B cell (primary cell): Measurements from ENCODE around the gene FAM72B. TPM values are rescaled to one million over a fixed set of nuclear protein-coding genes. Genes with fewer than 3 reads are reported as not detected.
"Not testable (repeated sequence)": the region's sequence is repeated elsewhere in the genome, so short reads cannot be mapped to it uniquely, and the experiment has no call there.

Experiments
- ATAC-seq: fragments of 200-7000 bp; cut with Tn5 transposase; one replicate; pipeline ENCODE4 v1.10.0; 2021; ENCODE audit warnings: low read depth, mild to moderate bottlenecking, moderate number of reproducible peaks, moderate library complexity
- CTCF ChIA-PET: fragments of 350-600 bp; sonication (Branson Sonifier 250); formaldehyde crosslinking; loops from one replicate; lab custom pipeline; 2021; ENCODE audit warnings: antibody characterized with exemption, inconsistent platforms; lab: Charles Lee
- POLR2A ChIA-PET: fragments of 350-600 bp; sonication (Branson Sonifier 250); formaldehyde crosslinking; loops from one replicate; lab custom pipeline; 2021; ENCODE audit warnings: antibody characterized with exemption; lab: Charles Lee
- DNase-seq: peaks from one replicate; pipeline ENCODE4 v3.0.0; 2013
- H2AFZ ChIP-seq: 2 replicates; pipeline ENCODE4 v1.6.1; 2012; ENCODE audit warnings: mild to moderate bottlenecking, low read depth, low read length; ENCODE audit not compliant: insufficient read depth, poor library complexity, severe bottlenecking
- H3K27ac ChIP-seq, 2 donors: 1 replicate in 1 of 2; 2 replicates in 1 of 2; pipeline ENCODE4 v1.5.1; 2012 to 2013; ENCODE audit warnings: low read length in 2 of 2, mild to moderate bottlenecking in 2 of 2, moderate library complexity in 1 of 2
- H3K27me3 ChIP-seq, 4 experiments: fragments of 200-600 bp in 1 of 4; sonication (generic) in 1 of 4; replicated peaks in 1 of 4; 1 replicate in 2 of 4; 2 replicates in 2 of 4; pipeline versions ENCODE4 v1.6.1 to v1.7.0; 2013 to 2016; ENCODE audit warnings: low read length in 3 of 4, mild to moderate bottlenecking in 2 of 4, mixed read lengths in 1 of 4, moderate library complexity in 1 of 4; ENCODE audit not compliant: insufficient read depth in 4 of 4, control insufficient read depth in 3 of 4; ENCODE audit errors: control extremely low read depth in 1 of 4
- H3K36me3 ChIP-seq, 2 experiments: replicated peaks in 1 of 2; 1 replicate in 1 of 2; 2 replicates in 1 of 2; pipeline versions ENCODE4 v1.6.1 to v1.7.1; 2013; ENCODE audit warnings: low read length in 1 of 2; ENCODE audit not compliant: insufficient read depth in 2 of 2, control insufficient read depth in 1 of 2; ENCODE audit errors: control extremely low read depth in 1 of 2, extremely low read depth in 1 of 2
- H3K4me1 ChIP-seq, 2 donors: fragments of 200-600 bp in 1 of 2; sonication (generic) in 1 of 2; 1 replicate in 1 of 2; 2 replicates in 1 of 2; pipeline versions ENCODE4 v1.5.1 to v1.6.1; 2013 to 2017; ENCODE audit warnings: low read length in 2 of 2; ENCODE audit not compliant: control insufficient read depth in 2 of 2, insufficient read depth in 2 of 2
- H3K4me2 ChIP-seq: replicated peaks from 2 replicates; pipeline ENCODE3; 2012; ENCODE audit warnings: mild to moderate bottlenecking, low read depth, low read length; ENCODE audit not compliant: poor library complexity, severe bottlenecking
- H3K4me3 ChIP-seq, 5 experiments: fragments of 200-600 bp in 1 of 5; sonication (generic) in 1 of 5; 1 replicate in 3 of 5; 2 replicates in 2 of 5; pipeline versions ENCODE4 v1.5.1 to v1.7.0; 2011 to 2016; ENCODE audit warnings: low read length in 4 of 5, mild to moderate bottlenecking in 4 of 5, low read depth in 2 of 5, control low read depth in 1 of 5, moderate library complexity in 1 of 5; ENCODE audit not compliant: insufficient read depth in 1 of 5; ENCODE audit errors: control extremely low read depth in 1 of 5, extremely low read depth in 1 of 5
- H3K79me2 ChIP-seq: fragments of 200-600 bp; sonication (generic); one replicate; pipeline ENCODE4 v1.6.0; 2016; ENCODE audit warnings: low read length; ENCODE audit not compliant: control insufficient read depth, insufficient read depth
- H3K9ac ChIP-seq: fragments of 200-600 bp; sonication (generic); 2 replicates; pipeline ENCODE4 v1.6.1; 2017; ENCODE audit warnings: mild to moderate bottlenecking, low read length, moderate library complexity
- H3K9me3 ChIP-seq, 3 donors: one replicate each; pipeline versions ENCODE4 v1.6.1 to v1.7.1; 2013; ENCODE audit warnings: low read length in 2 of 3; ENCODE audit not compliant: control insufficient read depth in 2 of 3, insufficient read depth in 1 of 3; ENCODE audit errors: control extremely low read depth in 1 of 3
- H4K20me1 ChIP-seq: 2 replicates; pipeline ENCODE4 v1.6.0; 2012; ENCODE audit warnings: mild to moderate bottlenecking, low read length; ENCODE audit not compliant: insufficient read depth, control insufficient read depth, poor library complexity, severe bottlenecking
- H3K27ac Mint-ChIP-seq: one replicate; pipeline ENCODE4 v1.8.0; 2021; ENCODE audit warnings: mixed read lengths
- H3K27me3 Mint-ChIP-seq: one replicate; pipeline ENCODE4 v1.8.0; 2021; ENCODE audit warnings: mixed read lengths
- H3K4me1 Mint-ChIP-seq: one replicate; pipeline ENCODE4 v1.8.0; 2021; ENCODE audit warnings: mixed read lengths
- H3K4me3 Mint-ChIP-seq: one replicate; pipeline ENCODE4 v1.8.0; 2021; ENCODE audit warnings: mixed read lengths
- H3K9me3 Mint-ChIP-seq: one replicate; pipeline ENCODE4 v1.8.0; 2022; ENCODE audit warnings: mixed read lengths; ENCODE audit not compliant: insufficient read depth
- WGBS: methylation state at CpG from one replicate; pipeline ENCODE4 v1.1.5; 2013; ENCODE audit warnings: missing lambda C conversion rate; ENCODE audit not compliant: insufficient coverage; 5-methylcytosine and 5-hydroxymethylcytosine counted together
- intact Hi-C: fragments of 100-400 bp; cut with micrococcal nuclease; formaldehyde crosslinking; loops from one replicate; pipeline ENCODE4 v1.10.0; 2022
- polyA plus RNA-seq: library from polyadenylated mRNA; depleted of rRNA; stranded (reverse); fragments of >200 nt; gene quantifications from 2 replicates; pipeline ENCODE4 v1.2.3, GENCODE V29; 2012
- total RNA-seq, 2 donors: library from RNA; stranded (reverse); fragments of 120-200 nt in 1 of 2; gene quantifications; 1 replicate in 1 of 2; 2 replicates in 1 of 2; pipeline versions ENCODE4 v1.2.3 to v1.2.4, GENCODE V29; 2013 to 2022

FAM72B gene
- total and polyA plus RNA-seq, 2 donors (not counting 1 experiment from before 2014, with no cell fraction given), result 0.45 to 0.62 TPM

DNA sequence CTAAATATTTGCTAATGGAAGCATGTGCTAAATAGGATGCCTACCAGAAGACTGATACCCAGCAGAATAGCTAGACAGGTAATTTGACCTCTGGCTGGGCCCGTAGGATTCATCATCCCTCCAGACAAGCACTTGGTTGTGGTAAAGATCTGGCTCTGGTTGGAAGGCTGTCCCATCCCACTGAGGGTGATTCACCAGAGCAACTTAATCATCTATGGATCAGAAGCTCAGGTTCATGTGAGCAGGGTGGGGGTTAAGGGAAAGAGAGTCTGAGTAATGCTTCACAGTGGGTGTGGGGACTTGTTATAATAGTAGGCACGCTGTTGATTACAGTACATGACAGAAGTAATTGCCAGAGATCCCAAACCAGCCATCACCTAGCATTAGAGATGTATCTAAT is 26.5 kb downstream of the FAM72B start:
- H4K20me1 ChIP-seq, H3K27me3 ChIP-seq, H2AFZ ChIP-seq, CTCF ChIA-PET, DNase-seq, H3K79me2 ChIP-seq, H3K4me1 Mint-ChIP-seq, H3K4me3 ChIP-seq, H3K27me3 Mint-ChIP-seq, H3K4me2 ChIP-seq, intact Hi-C loops, H3K9me3 ChIP-seq, H3K9me3 Mint-ChIP-seq, H3K27ac ChIP-seq, POLR2A ChIA-PET, H3K27ac Mint-ChIP-seq, H3K9ac ChIP-seq, H3K36me3 ChIP-seq, H3K4me1 ChIP-seq, H3K4me3 Mint-ChIP-seq, ATAC-seq: not testable (repeated sequence)
- no CpG with 5 or more reads among the region's 2 CpGs for WGBS

DNA sequence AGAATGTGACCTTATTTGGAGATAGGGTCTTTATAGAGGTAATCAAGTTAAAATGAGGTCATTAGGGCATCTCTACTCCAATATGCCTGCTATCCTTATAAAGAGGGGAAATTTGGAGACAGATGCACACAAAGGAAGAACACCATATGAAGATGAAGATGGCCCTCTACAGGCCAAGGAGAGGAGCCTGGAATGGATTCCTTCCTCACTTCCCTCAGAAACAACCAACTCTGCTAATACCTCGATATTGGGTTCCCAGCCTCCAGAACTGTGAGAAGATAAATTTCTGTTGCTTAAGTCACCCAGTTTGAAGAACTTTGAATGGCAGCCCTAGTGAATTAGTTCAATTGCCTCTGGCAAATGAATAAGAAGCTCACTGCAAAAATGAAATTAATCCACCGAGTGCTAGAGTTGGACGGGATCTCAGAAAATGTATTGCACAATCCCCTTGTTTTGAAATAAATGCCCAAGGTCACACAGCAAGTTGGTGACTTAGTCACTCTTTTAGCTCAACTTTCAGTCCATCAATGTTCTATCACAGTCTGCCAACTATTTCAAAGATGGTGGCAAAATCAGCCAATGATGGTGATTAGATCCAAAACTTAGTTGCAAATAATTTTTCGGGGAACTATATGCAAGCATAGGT is 27.1 kb downstream of the FAM72B start:
- H2AFZ ChIP-seq, H3K4me1 Mint-ChIP-seq, H3K4me3 Mint-ChIP-seq, intact Hi-C loops, H3K27ac Mint-ChIP-seq, H3K4me3 ChIP-seq, H3K9ac ChIP-seq, DNase-seq, H3K27me3 ChIP-seq, H3K4me2 ChIP-seq, CTCF ChIA-PET, POLR2A ChIA-PET, H3K9me3 Mint-ChIP-seq, H3K27me3 Mint-ChIP-seq, ATAC-seq, H3K27ac ChIP-seq, H3K36me3 ChIP-seq, H3K79me2 ChIP-seq, H3K4me1 ChIP-seq, H3K9me3 ChIP-seq, H4K20me1 ChIP-seq: not testable (repeated sequence)
- WGBS, result no CpG with 5 or more reads among the region's 4 CpGs

DNA sequence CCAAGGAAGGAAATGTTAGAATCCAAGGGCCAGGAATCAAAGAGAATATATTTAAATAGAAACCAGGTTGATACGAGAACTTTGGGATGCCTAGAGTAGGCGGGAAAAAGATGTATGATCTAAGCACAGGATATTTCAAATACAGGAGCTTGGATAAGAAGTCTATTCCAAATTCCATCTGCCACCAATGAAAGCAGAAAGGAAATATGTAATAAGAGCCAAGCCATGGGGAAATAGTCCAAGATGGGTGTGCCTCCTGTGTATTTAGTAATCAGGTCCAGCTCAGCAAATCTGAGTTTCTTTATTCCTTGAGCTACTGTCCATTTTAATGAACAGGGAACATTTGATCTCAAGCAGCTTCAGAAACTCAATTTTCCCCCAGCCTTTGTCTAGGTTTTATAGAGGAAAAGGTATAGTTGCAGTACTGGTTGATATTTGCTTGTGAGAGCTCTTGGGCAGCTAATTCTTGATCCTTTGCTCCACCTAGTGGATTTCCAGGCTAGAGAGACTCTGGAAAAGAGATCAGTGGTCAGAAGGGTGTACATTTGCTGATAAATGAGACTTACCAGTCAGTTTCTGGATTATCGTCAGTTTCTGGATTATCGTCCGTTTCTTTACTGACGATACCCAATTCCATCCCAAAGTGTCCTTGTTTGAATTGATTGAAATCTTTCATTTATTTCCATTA is 28.3 kb downstream of the FAM72B start:
- DNase-seq, result not testable (repeated sequence)
- no CpG with 5 or more reads among the region's 6 CpGs for WGBS

DNA sequence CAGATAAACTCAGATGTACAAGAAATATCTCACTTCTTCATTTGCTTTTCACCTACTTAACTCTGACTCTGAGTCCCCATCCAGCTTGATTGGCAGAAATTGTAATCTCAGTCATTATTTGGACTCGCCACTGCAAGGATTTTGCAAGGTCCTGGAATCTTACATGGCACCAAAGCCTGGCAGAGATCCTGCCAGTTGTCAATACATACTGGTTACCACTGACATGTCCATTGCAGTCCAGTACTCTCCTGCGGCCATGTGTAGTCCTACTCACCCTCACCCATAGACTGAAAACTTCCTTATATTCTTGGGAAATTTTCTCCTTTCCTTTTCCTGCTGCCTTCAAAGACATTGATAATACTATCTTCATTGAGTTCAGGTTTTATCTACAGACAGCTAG is 29.3 kb downstream of the FAM72B start:
- H3K9ac ChIP-seq, CTCF ChIA-PET, H3K4me2 ChIP-seq, H3K27ac ChIP-seq, H3K9me3 Mint-ChIP-seq, H3K4me3 ChIP-seq, H3K27ac Mint-ChIP-seq, H3K36me3 ChIP-seq, H3K4me1 ChIP-seq, H3K27me3 Mint-ChIP-seq, H3K9me3 ChIP-seq, H3K27me3 ChIP-seq, DNase-seq, H3K4me1 Mint-ChIP-seq, intact Hi-C loops, ATAC-seq, H4K20me1 ChIP-seq, H2AFZ ChIP-seq, H3K4me3 Mint-ChIP-seq, POLR2A ChIA-PET, H3K79me2 ChIP-seq: not testable (repeated sequence)
- WGBS, result no CpG with 5 or more reads among the region's 2 CpGs

More for the DNA sequence above, 28.3 kb downstream of the FAM72B start:
- H3K9me3 Mint-ChIP-seq, H3K27ac ChIP-seq, H3K4me3 Mint-ChIP-seq, H3K9ac ChIP-seq, H3K27me3 Mint-ChIP-seq, H3K4me2 ChIP-seq, H3K27ac Mint-ChIP-seq, ATAC-seq, H3K4me1 Mint-ChIP-seq, H3K4me3 ChIP-seq, H4K20me1 ChIP-seq, H3K27me3 ChIP-seq, H3K79me2 ChIP-seq, CTCF ChIA-PET, H3K36me3 ChIP-seq, H3K9me3 ChIP-seq, H3K4me1 ChIP-seq, H2AFZ ChIP-seq, POLR2A ChIA-PET, intact Hi-C loops: not testable (repeated sequence)
